Measurements from ENCODE around the gene CTNNB1.

DNA sequence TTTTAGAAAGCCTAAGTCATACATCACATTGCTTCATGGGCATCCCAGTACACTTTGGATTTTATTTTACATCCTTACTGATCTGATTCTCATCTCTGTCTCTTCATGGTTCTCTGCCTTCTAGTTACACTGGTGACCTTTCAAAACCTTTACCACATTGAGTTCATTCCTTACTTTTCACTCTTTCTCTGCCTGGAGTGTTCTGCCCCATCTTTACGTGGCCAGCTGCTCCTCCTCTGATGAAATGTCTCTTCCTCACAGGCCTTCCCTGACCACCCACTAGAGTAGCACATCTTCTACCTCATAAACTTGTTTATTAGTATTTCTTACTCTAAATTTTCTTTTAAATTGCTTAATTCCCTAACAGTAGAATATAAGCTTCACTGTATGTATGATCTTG, 17.7 kb downstream of the CTNNB1 start:
- TF ChIP-seq, protein P1, sequence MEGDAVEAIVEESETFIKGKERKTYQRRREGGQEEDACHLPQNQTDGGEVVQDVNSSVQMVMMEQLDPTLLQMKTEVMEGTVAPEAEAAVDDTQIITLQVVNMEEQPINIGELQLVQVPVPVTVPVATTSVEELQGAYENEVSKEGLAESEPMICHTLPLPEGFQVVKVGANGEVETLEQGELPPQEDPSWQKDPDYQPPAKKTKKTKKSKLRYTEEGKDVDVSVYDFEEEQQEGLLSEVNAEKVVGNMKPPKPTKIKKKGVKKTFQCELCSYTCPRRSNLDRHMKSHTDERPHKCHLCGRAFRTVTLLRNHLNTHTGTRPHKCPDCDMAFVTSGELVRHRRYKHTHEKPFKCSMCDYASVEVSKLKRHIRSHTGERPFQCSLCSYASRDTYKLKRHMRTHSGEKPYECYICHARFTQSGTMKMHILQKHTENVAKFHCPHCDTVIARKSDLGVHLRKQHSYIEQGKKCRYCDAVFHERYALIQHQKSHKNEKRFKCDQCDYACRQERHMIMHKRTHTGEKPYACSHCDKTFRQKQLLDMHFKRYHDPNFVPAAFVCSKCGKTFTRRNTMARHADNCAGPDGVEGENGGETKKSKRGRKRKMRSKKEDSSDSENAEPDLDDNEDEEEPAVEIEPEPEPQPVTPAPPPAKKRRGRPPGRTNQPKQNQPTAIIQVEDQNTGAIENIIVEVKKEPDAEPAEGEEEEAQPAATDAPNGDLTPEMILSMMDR (conservative IDR thresholded peaks at IDR 0.05; ENCODE audit: low read length), result no peak
- TF ChIP-seq EZH2phosphoT487 (IDR thresholded peaks at IDR 0.05; ENCODE audit: borderline replicate concordance, low read depth, low read length), result no peak

All from OCI-LY7 (cell line).